Activated CD8-positive, alpha-beta memory T cell treated with anti-CD3 and anti-CD28 coated beads for 36 hours (primary cell): ENCODE measurements around the gene RPS6KB2. TPM values are rescaled to one million over a fixed set of nuclear protein-coding genes. Genes with fewer than 3 reads are reported as not detected.

Source experiments
- CTCF ChIA-PET: fragments of 350-600 bp; sonication (Branson Sonifier 250); formaldehyde crosslinking; loops from one replicate; lab custom pipeline; 2021; ENCODE audit warnings: antibody characterized with exemption; lab: Charles Lee
- POLR2A ChIA-PET: fragments of 350-600 bp; sonication (Branson Sonifier 250); formaldehyde crosslinking; loops from one replicate; lab custom pipeline; 2021; ENCODE audit warnings: antibody characterized with exemption; lab: Charles Lee
- total RNA-seq, 2 experiments: library from RNA; stranded (reverse); gene quantifications; one replicate each; pipeline ENCODE4 v1.2.3, GENCODE V29; 2021

RPS6KB2 gene
- total RNA-seq, 2 experiments from 2014 or later: 82.8 to 85.6 TPM

- ChIA-PET POLR2A (interaction anchor here (1.0 to 2.7 kb wide), 4 partner anchors 12 to 32 kb away, joined by 3 to 31 read pairs (median 16); partner anchors contain the start of genes PTPRCAP and RPS6KB2), CTCF (interaction anchor here (1.7 to 5.0 kb wide), 3 partner anchors 13 to 54 kb away, joined by 5 to 34 read pairs (median 6); no protein-coding TSS in a partner anchor)
Measured at GRCh38 chr11:67405688-67406339, 22.5 kb upstream of the RPS6KB2 start.

DNA sequence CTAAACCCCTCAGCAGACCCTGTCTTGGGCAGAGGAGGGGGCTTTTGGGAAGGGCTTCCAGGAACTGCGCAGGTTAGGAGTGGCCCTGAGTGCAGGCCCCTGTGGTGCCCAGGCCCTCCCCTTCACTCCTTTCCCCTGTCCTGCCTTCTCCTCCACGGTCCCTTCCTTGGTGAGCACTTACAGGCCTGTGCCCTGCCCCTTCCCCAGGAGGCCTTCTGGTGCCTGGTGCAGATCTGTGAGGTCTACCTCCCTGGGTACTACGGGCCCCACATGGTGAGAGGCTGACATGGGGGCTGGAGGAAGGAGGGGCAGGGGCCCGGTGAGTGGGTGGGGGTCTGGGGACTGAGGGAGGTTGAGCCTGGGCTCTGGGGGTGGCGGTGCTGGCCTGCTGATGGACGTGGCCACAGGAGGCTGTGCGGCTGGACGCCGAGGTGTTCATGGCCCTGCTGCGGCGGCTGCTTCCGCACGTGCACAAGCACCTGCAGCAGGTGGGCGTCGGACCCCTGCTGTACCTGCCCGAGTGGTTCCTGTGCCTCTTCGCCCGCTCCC is 21.8 kb upstream of the RPS6KB2 start:
- CTCF ChIA-PET: interaction anchor here (0.6 to 1.2 kb wide), 3 partner anchors 8 to 26 kb away, joined by 3 to 4 read pairs (median 3); no protein-coding TSS in a partner anchor
- POLR2A ChIA-PET: interaction anchor here (0.6 to 3.2 kb wide), 6 partner anchors 11 to 1984 kb away, joined by 3 to 28 read pairs (median 8); partner anchors contain the start of gene PTPRCAP

DNA sequence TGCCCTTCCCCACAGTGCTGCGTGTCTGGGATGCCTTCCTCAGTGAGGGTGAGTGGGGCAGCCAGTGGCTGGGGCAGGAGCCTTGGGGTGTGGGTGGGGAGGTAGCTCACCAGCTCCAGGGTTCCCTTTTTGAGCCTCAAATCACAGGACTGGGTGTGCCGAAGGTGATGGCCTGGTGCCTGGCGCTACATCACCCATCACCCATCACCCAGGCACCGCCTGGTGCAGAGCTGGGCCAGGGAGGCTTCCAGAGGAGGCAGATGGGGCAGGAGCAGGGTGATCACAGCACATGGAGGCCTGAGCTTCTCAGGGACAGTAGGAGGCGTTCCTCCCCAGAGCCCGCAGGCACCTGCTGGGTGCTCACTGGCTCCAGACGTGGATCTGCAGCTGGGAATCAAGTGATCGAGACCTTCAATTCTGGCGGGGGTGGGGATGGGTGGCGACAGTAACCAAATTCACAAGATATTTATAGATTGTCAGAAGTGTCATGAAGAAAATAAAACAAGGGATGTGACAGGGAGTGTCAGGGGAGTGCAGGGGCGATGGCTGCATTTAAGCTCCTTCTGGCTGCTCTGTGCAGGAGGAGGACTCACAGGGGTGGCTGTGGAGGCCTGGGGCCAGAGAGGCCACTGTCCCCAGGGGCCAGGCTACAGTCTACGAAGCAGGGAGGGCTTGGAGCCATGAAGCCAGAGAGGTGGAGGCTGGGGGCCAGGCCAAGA is 21.2 kb upstream of the RPS6KB2 start:
- ChIA-PET POLR2A (interaction anchor here (0.6 to 3.2 kb wide), 10 partner anchors 9 to 1984 kb away, joined by 3 to 28 read pairs (median 4); partner anchors contain the start of gene PTPRCAP), CTCF (interaction anchor here (0.6 to 1.5 kb wide), 5 partner anchors 9 to 25 kb away, joined by 3 to 4 read pairs (median 3); no protein-coding TSS in a partner anchor)

DNA sequence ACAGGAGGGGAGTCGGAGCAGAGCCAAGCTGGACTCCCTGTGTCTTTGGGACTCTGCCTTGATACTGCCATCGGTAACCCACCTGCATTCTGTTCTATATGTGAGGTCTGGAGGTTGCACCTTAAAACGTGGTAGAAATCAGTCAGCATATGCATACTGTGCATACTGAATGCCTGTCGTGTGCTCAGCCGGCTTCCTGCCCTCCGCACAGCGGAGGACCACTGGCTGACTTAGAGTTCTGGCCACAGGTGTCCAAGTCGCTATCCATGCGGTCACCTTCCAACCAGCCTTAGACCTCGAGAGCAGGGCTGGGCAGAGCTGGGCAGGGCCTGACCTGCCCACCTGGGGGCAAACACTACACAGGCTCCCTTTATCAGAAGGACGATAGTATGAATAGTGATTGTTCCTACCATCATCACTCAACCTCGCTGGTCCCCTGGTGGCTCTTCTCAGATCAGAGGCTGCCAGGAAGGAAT is 20.6 kb upstream of the RPS6KB2 start:
- ChIA-PET CTCF (interaction anchor here (0.6 to 1.5 kb wide), 5 partner anchors 9 to 36 kb away, joined by 3 to 4 read pairs (median 3); no protein-coding TSS in a partner anchor), POLR2A (interaction anchor here (0.8 to 3.2 kb wide), 8 partner anchors 9 to 98 kb away, joined by 3 to 28 read pairs (median 4); partner anchors contain the start of genes PTPRCAP and RPS6KB2)

DNA sequence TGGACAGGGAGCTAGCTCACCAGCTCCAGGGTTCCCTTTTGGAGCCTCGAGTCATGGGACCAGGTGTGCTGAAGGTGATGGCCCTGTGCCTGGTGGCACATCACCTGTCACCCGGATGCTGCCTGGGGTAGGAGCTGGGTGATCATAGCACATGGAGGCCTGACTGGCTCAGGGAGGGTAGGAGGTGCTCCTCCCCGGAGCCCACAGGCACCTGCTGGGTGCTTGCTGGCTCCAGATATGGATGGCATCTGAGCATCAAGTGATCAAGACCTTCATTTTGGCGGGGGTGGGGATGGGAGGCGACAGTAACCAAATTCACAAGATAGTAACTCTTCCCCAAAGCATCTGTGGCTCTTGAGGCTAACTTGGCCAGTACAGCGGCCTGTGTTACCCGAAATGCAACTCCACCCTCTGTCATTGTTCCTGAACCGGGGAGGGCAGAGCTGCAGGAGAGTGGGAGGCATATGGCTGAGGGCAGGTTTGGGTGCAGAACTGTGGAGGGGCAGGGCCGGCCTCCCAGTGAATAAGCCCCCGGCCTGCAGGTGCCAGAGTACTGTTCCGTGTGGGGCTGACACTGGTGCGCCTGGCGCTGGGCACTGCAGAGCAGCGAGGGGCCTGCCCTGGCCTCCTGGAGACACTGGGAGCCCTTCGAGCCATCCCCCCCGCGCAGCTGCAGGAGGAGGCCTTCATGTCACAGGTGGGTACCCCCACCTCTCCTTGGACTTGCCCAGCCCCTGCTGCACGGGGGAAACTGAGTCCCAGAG is 19.7 kb upstream of the RPS6KB2 start:
- CTCF ChIA-PET: interaction anchor here (0.6 to 1.5 kb wide), 7 partner anchors 8 to 255 kb away, joined by 3 to 8 read pairs (median 4); no protein-coding TSS in a partner anchor

DNA sequence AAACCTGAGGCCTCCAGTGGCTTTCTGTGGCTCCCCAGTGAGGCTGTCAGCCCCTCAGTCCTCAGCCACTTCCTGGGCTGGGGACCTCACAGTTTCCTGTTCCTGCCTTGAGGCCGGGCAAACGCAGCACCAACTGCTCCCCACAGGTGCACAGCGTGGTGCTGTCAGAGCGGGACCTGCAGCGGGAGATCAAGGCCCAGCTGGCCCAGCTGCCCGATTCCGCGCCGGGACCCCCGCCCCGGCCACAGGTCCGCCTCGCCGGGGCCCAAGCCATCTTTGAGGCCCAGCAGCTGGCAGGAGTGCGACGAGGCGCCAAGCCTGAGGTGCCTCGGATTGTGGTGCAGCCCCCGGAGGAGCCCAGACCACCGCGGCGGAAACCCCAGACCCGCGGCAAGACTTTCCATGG is 19.0 kb upstream of the RPS6KB2 start:
- CTCF ChIA-PET: interaction anchor here (0.6 to 1.5 kb wide), 3 partner anchors 9 to 255 kb away, joined by 3 to 8 read pairs (median 5); no protein-coding TSS in a partner anchor

More for the DNA sequence above, 19.7 kb upstream of the RPS6KB2 start:
- POLR2A ChIA-PET: interaction anchor here (0.6 to 3.2 kb wide), 10 partner anchors 9 to 92 kb away, joined by 3 to 28 read pairs (median 4); partner anchors contain the start of genes PTPRCAP and RPS6KB2

GRCh38 chr11:67409781-67410368 is 18.4 kb upstream of the RPS6KB2 start:
- CTCF ChIA-PET: interaction anchor here (1.5 kb wide), 1 partner anchor 9 kb away, joined by 8 read pairs; no protein-coding TSS in a partner anchor
- POLR2A ChIA-PET: interaction anchor here (3.2 kb wide), 1 partner anchor 10 kb away, joined by 28 read pairs; no protein-coding TSS in a partner anchor

More for the DNA sequence above, 19.0 kb upstream of the RPS6KB2 start:
- POLR2A ChIA-PET: interaction anchor here (0.6 to 3.2 kb wide), 6 partner anchors 8 to 93 kb away, joined by 3 to 28 read pairs (median 8); partner anchors contain the start of gene PTPRCAP

- CTCF ChIA-PET: interaction anchor here (1.4 kb wide), 1 partner anchor 28 kb away, joined by 3 read pairs; no protein-coding TSS in a partner anchor
- POLR2A ChIA-PET: no interaction called here
Measured at GRCh38 chr11:67410369-67410831, 17.9 kb upstream of the RPS6KB2 start.

DNA sequence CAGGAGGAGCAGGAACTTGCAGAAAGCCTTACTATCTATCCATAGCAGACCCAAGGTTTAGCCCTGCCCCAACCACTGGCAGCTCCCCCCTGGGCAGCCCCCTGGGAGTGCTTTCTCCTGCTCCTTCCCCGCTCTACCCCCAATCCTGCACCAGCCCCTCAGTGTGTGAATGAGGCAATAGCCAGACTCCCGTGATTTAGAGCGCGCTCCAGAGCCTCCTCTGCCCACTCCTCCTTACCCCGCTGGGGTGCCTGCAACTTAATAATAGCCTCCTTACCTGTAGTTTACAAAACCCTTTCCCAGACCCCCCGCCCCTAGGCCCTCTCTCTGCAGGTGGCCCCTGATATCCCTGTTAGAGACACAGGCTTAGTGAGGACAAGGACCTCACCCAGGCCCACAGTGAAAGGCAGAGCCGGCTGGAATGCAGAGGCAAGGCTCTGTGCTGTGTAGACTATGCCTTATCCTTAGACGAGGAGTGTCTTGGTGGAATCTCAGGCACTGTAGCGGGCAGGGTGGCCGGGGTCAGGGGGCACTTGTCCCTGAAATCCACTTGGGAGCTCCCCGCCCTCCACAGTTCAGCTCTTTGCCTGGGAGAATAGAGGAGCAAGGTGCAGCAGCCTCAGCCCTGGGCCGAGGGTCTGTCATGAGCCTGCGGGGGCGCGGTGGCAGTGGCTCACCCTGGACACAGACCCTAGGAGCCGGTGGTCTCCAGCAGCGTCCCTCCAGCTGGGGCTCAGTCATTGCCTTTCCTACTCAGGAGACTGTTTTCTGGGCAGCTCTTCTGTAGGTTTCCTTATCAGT is 17.1 kb upstream of the RPS6KB2 start:
- CTCF ChIA-PET: interaction anchor here (1.1 to 1.7 kb wide), 5 partner anchors 9 to 58 kb away, joined by 3 to 6 read pairs (median 3); partner anchors contain the start of genes PPP1CA and TMEM134
- POLR2A ChIA-PET: interaction anchor here (0.6 to 2.0 kb wide), 4 partner anchors 7 to 32 kb away, joined by 5 to 7 read pairs (median 6); partner anchors contain the start of genes CORO1B, PPP1CA and TBC1D10C

DNA sequence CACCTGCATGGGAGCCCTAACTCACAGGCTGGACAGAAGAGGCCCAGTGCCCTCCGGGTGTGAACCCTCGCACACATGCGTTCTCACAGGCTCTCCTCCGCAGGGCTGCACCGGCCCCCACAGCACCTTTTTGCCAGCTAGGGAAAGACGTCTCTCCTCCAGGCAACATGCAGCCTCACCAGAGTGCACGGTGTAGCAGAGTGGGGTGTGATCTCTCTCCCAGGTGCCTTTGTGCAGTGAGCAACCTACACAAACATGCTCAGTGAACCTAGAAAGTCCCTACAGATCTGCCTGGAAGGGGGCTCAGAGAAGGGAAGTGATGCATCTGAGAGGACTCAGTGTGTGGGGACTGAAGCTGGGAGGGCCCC is 16.5 kb upstream of the RPS6KB2 start:
- CTCF ChIA-PET: interaction anchor here (1.1 to 1.7 kb wide), 5 partner anchors 9 to 57 kb away, joined by 3 to 6 read pairs (median 3); partner anchors contain the start of genes PPP1CA and TMEM134
- POLR2A ChIA-PET: interaction anchor here (0.6 to 2.0 kb wide), 4 partner anchors 8 to 32 kb away, joined by 5 to 7 read pairs (median 6); partner anchors contain the start of genes CORO1B, PPP1CA and TBC1D10C

- ChIA-PET CTCF (interaction anchor here (1.6 to 1.7 kb wide), 6 partner anchors 8 to 71 kb away, joined by 3 to 8 read pairs (median 6); partner anchors contain the start of genes PPP1CA and TBC1D10C), POLR2A (interaction anchor here (0.6 to 2.0 kb wide), 7 partner anchors 8 to 49 kb away, joined by 3 to 6 read pairs (median 5); partner anchors contain the start of genes CORO1B, PPP1CA, PTPRCAP and TBC1D10C)
Measured at GRCh38 chr11:67412495-67413179, 15.7 kb upstream of the RPS6KB2 start.

- ChIA-PET POLR2A (interaction anchor here (0.5 to 2.0 kb wide), 6 partner anchors 10 to 962 kb away, joined by 3 to 5 read pairs (median 3); partner anchors contain the start of genes PTPRCAP and TBC1D10C), CTCF (interaction anchor here (1.6 to 1.7 kb wide), 3 partner anchors 9 to 71 kb away, joined by 5 to 8 read pairs (median 6); partner anchors contain the start of genes PPP1CA and TBC1D10C)
Measured at GRCh38 chr11:67413266-67413849, 14.9 kb upstream of the RPS6KB2 start.

GRCh38 chr11:67415501-67416304 is 12.6 kb upstream of the RPS6KB2 start, which contains the start of gene CARNS1:
Gene CARNS1, plus strand, starts transcription at chr11:67415678. Its CDS starts 522 bp downstream, at chr11:67416200.
- ChIA-PET CTCF (interaction anchor here (5.6 kb wide), 1 partner anchor 12 kb away, joined by 34 read pairs; the partner anchor contains the start of genes PPP1CA and TBC1D10C), POLR2A (interaction anchor here (3.0 kb wide), 1 partner anchor 8 kb away, joined by 12 read pairs; no protein-coding TSS in a partner anchor)
